Fibroblast of lung (primary cell): ENCODE data around the gene DOC2B. TPM values are rescaled to one million over a fixed set of nuclear protein-coding genes. Genes with fewer than 3 reads are reported as not detected.

Source experiments
- DNase-seq, 2 donors: peaks; one replicate each; pipeline versions ENCODE4 v3.0.0 to v3.0.0-alpha.2; 2010; ENCODE audit warnings: low read depth in 2 of 2
- H2AFZ ChIP-seq: 2 replicates; pipeline ENCODE4 v1.5.1; 2012; ENCODE audit warnings: low read length, control low read depth, inconsistent platforms
- H3K27ac ChIP-seq: 2 replicates; pipeline ENCODE4 v1.5.1; 2011; ENCODE audit warnings: low read length, control low read depth; ENCODE audit not compliant: insufficient read depth
- H3K27me3 ChIP-seq: 2 replicates; pipeline ENCODE4 v1.5.1; 2011; ENCODE audit warnings: mild to moderate bottlenecking, low read length; ENCODE audit not compliant: control insufficient read depth, insufficient read depth
- H3K36me3 ChIP-seq: 2 replicates; pipeline ENCODE4 v1.5.1; 2011; ENCODE audit warnings: low read length; ENCODE audit not compliant: control insufficient read depth, insufficient read depth
- H3K4me1 ChIP-seq: 2 replicates; pipeline ENCODE4 v1.5.1; 2011; ENCODE audit warnings: low read length; ENCODE audit not compliant: control insufficient read depth, insufficient read depth; ENCODE audit errors: extremely low read depth
- H3K4me2 ChIP-seq: 2 replicates; pipeline ENCODE4 v1.5.1; 2011; ENCODE audit warnings: low read length, control low read depth; ENCODE audit not compliant: insufficient read depth; ENCODE audit errors: extremely low read depth
- H3K4me3 ChIP-seq, 4 experiments: fragments of 200-600 bp in 1 of 4; sonication (generic) in 1 of 4; replicated peaks in 1 of 4; 2 replicates each; pipeline ENCODE4 v1.5.1; 2011 to 2016; ENCODE audit warnings: low read length in 4 of 4, low read depth in 3 of 4, mild to moderate bottlenecking in 3 of 4, control low read depth in 2 of 4, inconsistent platforms in 1 of 4, mixed read lengths in 1 of 4; ENCODE audit not compliant: insufficient read depth in 1 of 4; ENCODE audit errors: control extremely low read depth in 1 of 4
- H3K79me2 ChIP-seq: 2 replicates; pipeline ENCODE4 v1.5.1; 2012; ENCODE audit warnings: mild to moderate bottlenecking, low read length, inconsistent platforms; ENCODE audit not compliant: control insufficient read depth, insufficient read depth
- H3K9ac ChIP-seq: 2 replicates; pipeline ENCODE4 v1.5.1; 2011; ENCODE audit warnings: mild to moderate bottlenecking, low read length, control low read depth; ENCODE audit not compliant: insufficient read depth
- H3K9me3 ChIP-seq: 2 replicates; pipeline ENCODE4 v1.5.1; 2012; ENCODE audit warnings: low read depth, low read length; ENCODE audit not compliant: control insufficient read depth, insufficient read depth
- H4K20me1 ChIP-seq: 2 replicates; pipeline ENCODE4 v1.5.1; 2011; ENCODE audit warnings: low read length; ENCODE audit not compliant: control insufficient read depth, insufficient read depth; ENCODE audit errors: extremely low read depth
- EZH2 ChIP-seq: IDR thresholded peaks from 2 replicates; pipeline ENCODE4 v1.5.1; 2012; ENCODE audit warnings: low read length, control low read depth, mild to moderate bottlenecking; ENCODE audit errors: missing control alignments
- polyA plus RNA-seq, 2 donors: library from polyadenylated mRNA; depleted of rRNA in 1 of 2; stranded (reverse) in 1 of 2; unstranded in 1 of 2; fragments of >200 nt; gene quantifications; 2 replicates each; pipeline ENCODE4 v1.2.1, GENCODE V29; 2011 to 2012; ENCODE audit warnings: missing spikeins in 1 of 2
- total RNA-seq: library from RNA; depleted of rRNA; stranded (reverse); fragments of >200 nt; gene quantifications from 2 replicates; pipeline ENCODE4 v1.2.1, GENCODE V29; 2014
- TF ChIP-seq, protein P1 (sequence below), 2 donors: IDR thresholded peaks in 1 of 2; conservative IDR thresholded peaks in 1 of 2; 1 replicate in 1 of 2; 2 replicates in 1 of 2; pipeline ENCODE4 v1.5.1; 2011 to 2012; ENCODE audit warnings: low read length in 2 of 2, control low read depth in 1 of 2, inconsistent platforms in 1 of 2, low read depth in 1 of 2, mild to moderate bottlenecking in 1 of 2

DOC2B gene
- total and polyA plus RNA-seq, 2 donors (not counting 1 experiment from before 2014, with no cell fraction given), result not detected

- Histone ChIP-seq H3K27ac (no peak overlapping the region), H2AFZ (no peak overlapping the region), H3K9me3 (no peaks in the 10 kb centered on the region), H3K4me2 (no peak overlapping the region), H3K4me3 (no peak overlapping the region), H3K79me2 (no peaks in the 10 kb centered on the region), H3K9ac (no peak overlapping the region), H3K4me1 (no peaks in the 10 kb centered on the region), H3K36me3 (no peaks in the 10 kb centered on the region), H4K20me1 (no peaks in the 10 kb centered on the region), H3K27me3 (peaks cover 19% of the 10 kb centered on the region)
- DNase-seq, result no peak
- TF ChIP-seq, protein P1, sequence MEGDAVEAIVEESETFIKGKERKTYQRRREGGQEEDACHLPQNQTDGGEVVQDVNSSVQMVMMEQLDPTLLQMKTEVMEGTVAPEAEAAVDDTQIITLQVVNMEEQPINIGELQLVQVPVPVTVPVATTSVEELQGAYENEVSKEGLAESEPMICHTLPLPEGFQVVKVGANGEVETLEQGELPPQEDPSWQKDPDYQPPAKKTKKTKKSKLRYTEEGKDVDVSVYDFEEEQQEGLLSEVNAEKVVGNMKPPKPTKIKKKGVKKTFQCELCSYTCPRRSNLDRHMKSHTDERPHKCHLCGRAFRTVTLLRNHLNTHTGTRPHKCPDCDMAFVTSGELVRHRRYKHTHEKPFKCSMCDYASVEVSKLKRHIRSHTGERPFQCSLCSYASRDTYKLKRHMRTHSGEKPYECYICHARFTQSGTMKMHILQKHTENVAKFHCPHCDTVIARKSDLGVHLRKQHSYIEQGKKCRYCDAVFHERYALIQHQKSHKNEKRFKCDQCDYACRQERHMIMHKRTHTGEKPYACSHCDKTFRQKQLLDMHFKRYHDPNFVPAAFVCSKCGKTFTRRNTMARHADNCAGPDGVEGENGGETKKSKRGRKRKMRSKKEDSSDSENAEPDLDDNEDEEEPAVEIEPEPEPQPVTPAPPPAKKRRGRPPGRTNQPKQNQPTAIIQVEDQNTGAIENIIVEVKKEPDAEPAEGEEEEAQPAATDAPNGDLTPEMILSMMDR (conservative IDR thresholded peaks at IDR 0.05 in 1 of 2, IDR thresholded peaks at IDR 0.05 in 1 of 2; ENCODE audit: low read depth in 1 of 2, low read length in 2 of 2), result no peak
- no peak for TF ChIP-seq EZH2
Measured at GRCh38 chr17:179066-179432, 2.4 kb downstream of the DOC2B start.

- peaks cover 19% of the 10 kb centered on the region for H3K27me3 ChIP-seq
Measured at GRCh38 chr17:178292-179065, 3.0 kb downstream of the DOC2B start.

DNA sequence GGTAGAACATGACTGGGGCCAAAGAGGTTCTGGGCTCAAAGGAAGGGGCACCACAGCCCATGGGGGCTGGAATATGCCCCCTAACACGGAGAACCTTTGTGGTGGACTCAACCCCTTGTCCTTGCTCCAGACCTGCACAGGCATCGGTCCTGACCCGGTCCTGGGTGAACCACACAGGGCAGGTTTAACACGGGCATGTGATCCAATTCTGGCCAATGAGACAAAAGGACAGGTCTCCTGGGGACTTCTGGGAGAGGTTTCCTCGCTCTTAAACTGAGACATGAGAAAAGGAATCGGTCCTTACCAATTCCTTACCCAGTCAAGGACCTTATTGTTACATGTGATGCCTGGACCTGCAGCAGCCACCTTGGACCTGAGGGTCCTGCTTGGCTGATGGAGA, 3.7 kb downstream of the DOC2B start:
- TF ChIP-seq EZH2, result no peak
- TF ChIP-seq, protein P1 (conservative IDR thresholded peaks at IDR 0.05 in 1 of 2, IDR thresholded peaks at IDR 0.05 in 1 of 2; ENCODE audit: low read depth in 1 of 2, low read length in 2 of 2), result no peak
- Histone ChIP-seq H3K4me3 (no peak overlapping the region), H2AFZ (no peak overlapping the region), H3K36me3 (no peaks in the 10 kb centered on the region), H3K9ac (no peak overlapping the region), H3K27ac (no peak overlapping the region), H3K9me3 (no peaks in the 10 kb centered on the region), H3K79me2 (no peaks in the 10 kb centered on the region), H3K4me2 (no peak overlapping the region), H3K27me3 (peaks cover 17% of the 10 kb centered on the region), H4K20me1 (no peaks in the 10 kb centered on the region), H3K4me1 (no peaks in the 10 kb centered on the region)
- no peak for DNase-seq

More at GRCh38 chr17:178292-179065, 3.0 kb downstream of the DOC2B start:
- Histone ChIP-seq H3K4me3 (no peak overlapping the region), H3K9ac (no peak overlapping the region), H3K4me1 (no peaks in the 10 kb centered on the region), H4K20me1 (no peaks in the 10 kb centered on the region), H2AFZ (no peak overlapping the region), H3K27ac (no peak overlapping the region), H3K9me3 (no peaks in the 10 kb centered on the region), H3K36me3 (no peaks in the 10 kb centered on the region), H3K79me2 (no peaks in the 10 kb centered on the region), H3K4me2 (no peak overlapping the region)
- no peak for TF ChIP-seq EZH2
- TF ChIP-seq, protein P1 (conservative IDR thresholded peaks at IDR 0.05 in 1 of 2, IDR thresholded peaks at IDR 0.05 in 1 of 2; ENCODE audit: low read depth in 1 of 2, low read length in 2 of 2), result no peak
- no peak for DNase-seq
